ENCODE measurements around the gene GP9.

GP9 gene

DNA sequence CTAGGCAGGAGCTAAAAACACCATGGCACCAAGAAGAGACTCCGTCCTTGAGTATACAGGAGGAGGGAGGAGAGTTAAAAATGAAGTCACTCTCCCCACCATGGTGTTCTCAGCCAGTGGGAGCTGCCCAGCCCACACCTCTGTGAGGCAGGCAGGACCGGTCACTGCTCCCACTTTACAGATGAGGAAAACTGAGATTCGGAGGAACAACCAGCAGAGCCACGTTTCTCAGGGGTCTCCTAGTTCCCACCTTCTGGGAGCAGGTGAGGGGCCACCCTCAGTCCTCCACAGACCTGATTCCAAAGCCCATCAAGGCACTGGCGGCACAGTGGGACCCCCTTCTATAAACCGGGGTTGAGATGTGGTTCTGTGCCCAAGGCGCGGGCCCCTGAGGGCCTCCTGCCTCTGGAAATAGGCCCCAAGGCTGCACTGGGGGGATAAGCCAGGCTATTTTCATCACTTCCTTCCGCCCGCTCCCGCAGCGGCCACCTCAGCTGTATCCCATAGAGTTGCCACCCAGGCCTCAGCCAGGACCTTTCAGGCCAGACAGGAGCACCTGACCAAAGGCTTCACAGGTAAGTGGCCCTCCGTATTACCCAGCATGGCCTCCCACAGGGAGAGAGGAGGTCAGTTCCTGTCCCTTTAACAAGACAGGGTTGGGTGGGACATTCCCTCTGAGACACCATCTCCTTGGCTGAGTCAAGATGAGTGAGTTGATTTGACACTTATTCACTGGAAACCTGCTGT, at the start of gene GP9:
Gene GP9 (plus strand): TSS at position 504 of the 747 bp plus-strand sequence. CDS start 961 bp downstream, outside the sequence.
- TF ChIP-seq FOXP2 (optimal IDR thresholded peaks at IDR 0.05; ENCODE audit: control extremely low read depth, extremely low read length, insufficient read depth) (no peak), POLR2AphosphoS5 (IDR thresholded peaks at IDR 0.05; ENCODE audit: borderline replicate concordance, low read depth, low read length) (no peak), EZH2 (IDR thresholded peaks at IDR 0.05) (no peak)
- H3K36me3 ChIP-seq (ENCODE audit: insufficient read depth, low read length) = no peaks in the 10 kb centered on the region
- no peaks in the 10 kb centered on the region for H3K9me3 ChIP-seq (ENCODE audit: low read depth, low read length)
- H3K4me3 ChIP-seq = no peak within 1 kb of the TSS
- H3K9ac ChIP-seq (ENCODE audit: insufficient read length) = no peak within 1 kb of the TSS
- DNase-seq (ENCODE audit: low read depth, low spot score) = no peak
- no peak within 1 kb of the TSS for H3K27ac ChIP-seq

DNA sequence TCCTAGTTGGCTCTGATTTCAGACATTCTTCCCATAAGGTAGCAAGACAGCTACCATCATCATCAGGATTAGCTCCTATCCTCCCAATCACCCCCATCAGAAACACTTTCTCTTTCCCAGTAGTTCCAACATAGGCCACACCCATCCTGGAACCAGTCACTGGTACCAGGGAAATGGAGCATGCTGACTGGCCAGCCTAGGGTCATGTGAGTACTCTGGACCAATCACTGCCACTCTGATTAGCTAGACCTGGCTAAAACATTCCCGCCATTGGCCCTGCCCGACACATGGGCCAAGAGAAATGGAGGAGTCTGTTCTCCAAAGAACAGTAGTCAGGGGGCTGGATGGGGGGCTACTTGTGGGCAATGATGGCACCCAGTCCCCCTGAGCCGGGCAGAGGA, 47.1 kb upstream of the GP9 start:
- no peak for DNase-seq (ENCODE audit: low read depth, low spot score)

DNA sequence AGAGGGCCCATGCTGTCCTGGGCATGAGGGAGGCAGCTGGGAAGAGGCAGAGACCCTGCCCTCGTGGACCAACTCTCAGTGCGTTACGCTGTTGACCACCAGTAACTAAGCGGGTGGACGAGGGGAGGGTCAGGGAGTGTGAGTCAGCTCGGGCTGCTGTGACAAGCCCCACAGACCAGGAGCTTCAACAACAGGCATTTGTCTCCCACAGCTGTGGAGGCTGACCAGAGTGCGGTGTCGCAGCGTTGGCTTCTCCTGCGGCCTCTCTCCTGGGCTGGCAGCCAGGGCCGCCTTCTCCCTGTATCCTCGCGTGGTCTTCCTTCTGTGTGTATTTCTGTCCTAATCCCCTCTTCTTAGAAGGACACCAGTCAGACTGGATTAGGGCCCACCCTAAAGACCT, 46.4 kb upstream of the GP9 start:
- no peak for DNase-seq (ENCODE audit: low read depth, low spot score)
- no peak overlapping the region for H3K9ac ChIP-seq (ENCODE audit: insufficient read length)
- H3K36me3 ChIP-seq (ENCODE audit: insufficient read depth, low read length) = no peaks in the 10 kb centered on the region
- H3K9me3 ChIP-seq (ENCODE audit: low read depth, low read length) = no peaks in the 10 kb centered on the region
- no peak overlapping the region for H3K4me3 ChIP-seq
- TF ChIP-seq FOXP2 (optimal IDR thresholded peaks at IDR 0.05; ENCODE audit: control extremely low read depth, extremely low read length, insufficient read depth) = no peak
- TF ChIP-seq EZH2 (IDR thresholded peaks at IDR 0.05) = no peak
- TF ChIP-seq POLR2AphosphoS5 (IDR thresholded peaks at IDR 0.05; ENCODE audit: borderline replicate concordance, low read depth, low read length) = no peak
- no peak overlapping the region for H3K27ac ChIP-seq

More for the DNA sequence above, 47.1 kb upstream of the GP9 start:
- H3K9ac ChIP-seq (ENCODE audit: insufficient read length) = no peak overlapping the region
- no peaks in the 10 kb centered on the region for H3K9me3 ChIP-seq (ENCODE audit: low read depth, low read length)
- TF ChIP-seq POLR2AphosphoS5 (IDR thresholded peaks at IDR 0.05; ENCODE audit: borderline replicate concordance, low read depth, low read length) (no peak), EZH2 (IDR thresholded peaks at IDR 0.05) (no peak), FOXP2 (optimal IDR thresholded peaks at IDR 0.05; ENCODE audit: control extremely low read depth, extremely low read length, insufficient read depth) (no peak)
- H3K27ac ChIP-seq = no peak overlapping the region
- no peak overlapping the region for H3K4me3 ChIP-seq
- no peaks in the 10 kb centered on the region for H3K36me3 ChIP-seq (ENCODE audit: insufficient read depth, low read length)

DNA sequence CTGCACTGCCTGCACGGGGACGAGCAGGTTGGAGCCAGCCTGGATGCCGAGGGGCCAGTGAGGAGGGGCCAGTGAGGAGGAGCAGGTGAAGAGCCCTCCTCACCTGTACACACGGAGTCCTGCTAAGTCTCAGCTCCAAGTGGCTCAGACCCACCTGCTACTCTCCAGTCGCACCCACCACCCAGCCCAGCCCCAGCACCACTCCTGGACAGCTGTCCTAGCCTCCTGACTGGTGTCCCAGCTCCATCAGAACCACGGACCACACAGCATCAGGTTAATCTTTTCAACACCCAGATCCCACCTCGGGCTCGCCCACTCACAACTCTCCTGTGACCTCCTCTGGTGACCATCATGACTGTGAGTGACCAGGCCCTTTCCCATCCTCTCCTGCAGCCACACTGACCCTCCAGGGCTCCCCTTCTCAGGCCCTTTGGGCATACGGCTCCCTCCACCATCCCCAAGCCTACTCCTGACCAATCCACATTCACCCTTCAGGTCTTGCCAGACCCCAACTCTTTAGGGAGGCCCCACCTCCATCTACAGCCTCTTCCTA, 45.7 kb upstream of the GP9 start:
- no peak overlapping the region for H3K9ac ChIP-seq (ENCODE audit: insufficient read length)
- no peak overlapping the region for H3K4me3 ChIP-seq
- DNase-seq (ENCODE audit: low read depth, low spot score) = no peak
- H3K9me3 ChIP-seq (ENCODE audit: low read depth, low read length) = no peaks in the 10 kb centered on the region
- TF ChIP-seq FOXP2 (optimal IDR thresholded peaks at IDR 0.05; ENCODE audit: control extremely low read depth, extremely low read length, insufficient read depth) (no peak), POLR2AphosphoS5 (IDR thresholded peaks at IDR 0.05; ENCODE audit: borderline replicate concordance, low read depth, low read length) (no peak), EZH2 (IDR thresholded peaks at IDR 0.05) (no peak)
- no peaks in the 10 kb centered on the region for H3K36me3 ChIP-seq (ENCODE audit: insufficient read depth, low read length)
- H3K27ac ChIP-seq = no peak overlapping the region

DNA sequence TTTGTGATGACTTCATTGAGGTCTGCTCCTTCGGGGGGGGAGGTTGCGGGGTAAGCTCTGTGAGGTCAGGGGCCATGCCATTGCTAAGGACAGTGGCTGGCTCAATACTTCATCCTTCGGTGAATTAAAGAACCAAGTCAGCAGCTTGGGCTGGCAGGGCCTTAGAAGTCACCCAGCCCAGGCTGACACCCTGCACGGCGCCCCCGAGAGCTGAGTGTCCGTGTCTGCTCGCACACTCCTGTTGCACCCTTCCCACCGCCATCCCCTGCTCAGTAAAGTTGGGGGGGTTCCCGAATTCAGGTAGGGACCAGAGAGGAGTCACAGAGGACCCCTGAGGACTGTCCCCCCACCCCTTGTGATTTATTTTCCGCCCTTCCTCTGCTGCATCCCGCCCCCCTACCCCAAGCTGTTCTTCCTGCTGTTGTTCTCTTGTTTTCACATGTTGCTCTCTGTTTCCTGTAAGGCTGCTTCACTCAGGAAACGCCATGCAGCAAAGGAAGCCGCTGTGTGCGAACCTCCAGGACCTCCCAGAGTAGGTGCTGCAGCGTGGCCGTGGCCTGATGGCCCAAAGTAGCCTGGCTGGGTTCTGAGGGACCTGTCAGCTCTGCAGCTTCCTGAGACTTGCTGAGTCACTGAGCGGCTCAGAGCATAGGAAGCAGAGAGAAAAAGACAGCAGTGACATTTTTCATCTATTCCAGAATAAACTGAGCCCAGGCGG, 45.0 kb upstream of the GP9 start:
- Histone ChIP-seq H3K27ac (peak overlapping the region; percentile 13), H3K4me3 (no peak overlapping the region), H3K9me3 (ENCODE audit: low read depth, low read length) (no peaks in the 10 kb centered on the region), H3K36me3 (ENCODE audit: insufficient read depth, low read length) (no peaks in the 10 kb centered on the region), H3K9ac (ENCODE audit: insufficient read length) (peak overlapping the region; percentile 30)
- TF ChIP-seq POLR2AphosphoS5 (IDR thresholded peaks at IDR 0.05; ENCODE audit: borderline replicate concordance, low read depth, low read length) = no peak
- no peak for DNase-seq (ENCODE audit: low read depth, low spot score)

DNA sequence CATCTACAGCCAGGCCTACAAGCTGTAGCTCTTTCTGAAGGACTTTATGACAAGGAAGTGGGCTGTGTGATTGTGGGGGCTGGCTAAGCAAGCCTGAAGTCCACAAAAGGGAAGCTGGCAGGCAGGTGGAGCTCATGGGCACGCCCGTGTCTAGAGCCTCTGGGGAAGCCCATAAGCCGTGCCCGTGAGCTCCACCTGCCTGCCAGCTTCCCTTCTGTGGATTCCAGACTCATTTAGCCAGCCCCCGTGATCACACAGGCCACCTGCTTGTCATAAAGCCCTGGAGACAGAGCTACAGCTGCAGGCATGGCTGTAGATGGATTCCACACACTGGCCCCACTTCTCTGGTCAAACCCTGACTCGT, 44.2 kb upstream of the GP9 start:
- Histone ChIP-seq H3K27ac (peak overlapping the region; percentile 13), H3K9ac (ENCODE audit: insufficient read length) (no peak overlapping the region), H3K9me3 (ENCODE audit: low read depth, low read length) (no peaks in the 10 kb centered on the region), H3K4me3 (no peak overlapping the region), H3K36me3 (ENCODE audit: insufficient read depth, low read length) (no peaks in the 10 kb centered on the region)
- no peak for DNase-seq (ENCODE audit: low read depth, low spot score)
- no peak for TF ChIP-seq POLR2AphosphoS5 (IDR thresholded peaks at IDR 0.05; ENCODE audit: borderline replicate concordance, low read depth, low read length)
- no peak for TF ChIP-seq FOXP2 (optimal IDR thresholded peaks at IDR 0.05; ENCODE audit: control extremely low read depth, extremely low read length, insufficient read depth)
- no peak for TF ChIP-seq EZH2 (IDR thresholded peaks at IDR 0.05)

DNA sequence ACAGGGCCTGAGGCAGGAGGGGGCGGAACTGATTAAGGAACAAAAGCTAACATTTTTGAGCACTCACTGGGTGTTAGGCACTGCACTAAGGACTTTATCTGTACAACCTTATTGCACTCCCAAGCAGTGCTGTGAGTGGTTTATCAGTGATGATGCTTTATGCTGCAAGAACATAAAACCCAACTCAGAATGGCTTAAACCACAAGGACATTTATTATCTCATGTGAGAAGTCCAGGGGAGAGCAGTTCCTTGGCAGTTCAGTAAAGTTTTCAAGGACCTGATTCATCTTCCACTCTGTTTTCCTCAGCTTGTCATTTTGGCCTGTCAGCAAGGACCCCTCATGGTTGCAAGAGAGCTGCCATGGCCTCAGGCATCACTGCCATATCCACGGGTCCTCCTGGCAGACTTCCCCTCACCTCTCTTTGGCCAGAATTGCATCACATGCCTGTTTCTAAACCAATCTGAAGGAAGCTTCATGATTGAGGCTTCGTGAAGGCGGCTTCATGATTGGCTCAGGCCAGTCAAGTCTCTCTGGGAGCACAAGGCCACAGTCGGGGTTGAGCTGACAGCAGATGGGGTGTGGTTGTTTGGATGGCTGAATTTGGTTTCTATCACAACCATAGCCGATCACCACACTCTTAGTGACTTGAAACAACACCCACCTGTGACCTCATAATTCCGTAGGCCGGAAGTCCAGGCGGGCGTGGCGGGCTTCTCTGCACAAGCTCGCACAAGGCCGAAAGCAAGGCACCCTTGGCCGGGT, 43.7 kb upstream of the GP9 start:
- H3K9ac ChIP-seq (ENCODE audit: insufficient read length) = no peak overlapping the region
- DNase-seq (ENCODE audit: low read depth, low spot score) = no peak
- H3K27ac ChIP-seq = no peak overlapping the region
- H3K4me3 ChIP-seq = no peak overlapping the region
- H3K36me3 ChIP-seq (ENCODE audit: insufficient read depth, low read length) = no peaks in the 10 kb centered on the region
- H3K9me3 ChIP-seq (ENCODE audit: low read depth, low read length) = no peaks in the 10 kb centered on the region
- TF ChIP-seq EZH2 (IDR thresholded peaks at IDR 0.05) (no peak), FOXP2 (optimal IDR thresholded peaks at IDR 0.05; ENCODE audit: control extremely low read depth, extremely low read length, insufficient read depth) (no peak), POLR2AphosphoS5 (IDR thresholded peaks at IDR 0.05; ENCODE audit: borderline replicate concordance, low read depth, low read length) (no peak)

DNA sequence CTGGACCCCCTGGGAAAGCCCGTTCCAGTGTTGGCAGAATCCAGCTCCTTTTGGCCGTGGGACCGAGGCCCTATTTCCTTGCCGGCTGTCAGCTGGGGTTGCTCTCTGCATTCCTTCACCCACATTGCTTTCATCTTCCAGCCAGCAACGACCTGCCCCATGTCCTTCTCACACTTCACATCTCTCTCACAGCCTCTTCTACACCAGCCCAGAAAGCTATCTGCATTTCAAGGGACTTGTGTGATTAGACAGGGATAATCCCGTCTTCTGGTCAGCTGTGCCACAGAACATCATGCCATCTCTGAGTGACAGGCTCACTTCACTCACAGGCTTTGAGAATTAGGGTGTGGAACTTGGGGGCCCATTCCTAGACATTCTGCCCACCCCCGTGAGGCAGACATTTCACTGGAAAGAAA, 43.1 kb upstream of the GP9 start:
- H3K9ac ChIP-seq (ENCODE audit: insufficient read length) = no peak overlapping the region
- no peak for DNase-seq (ENCODE audit: low read depth, low spot score)
- H3K36me3 ChIP-seq (ENCODE audit: insufficient read depth, low read length) = no peaks in the 10 kb centered on the region
- no peak overlapping the region for H3K27ac ChIP-seq
- no peak for TF ChIP-seq EZH2 (IDR thresholded peaks at IDR 0.05)
- TF ChIP-seq POLR2AphosphoS5 (IDR thresholded peaks at IDR 0.05; ENCODE audit: borderline replicate concordance, low read depth, low read length) = no peak
- TF ChIP-seq FOXP2 (optimal IDR thresholded peaks at IDR 0.05; ENCODE audit: control extremely low read depth, extremely low read length, insufficient read depth) = no peak
- H3K4me3 ChIP-seq = no peak overlapping the region
- no peaks in the 10 kb centered on the region for H3K9me3 ChIP-seq (ENCODE audit: low read depth, low read length)
